ENCODE results near the gene ZNF837. TPM values are rescaled to one million over a fixed set of nuclear protein-coding genes. Genes with fewer than 3 reads are reported as not detected.
A peak's percentile ranks its signal among the peaks of the same experiment; 100 is the strongest.
"Not testable (repeated sequence)": the region's sequence is repeated elsewhere in the genome, so short reads cannot be mapped to it uniquely, and the experiment has no call there.

Gene ZNF837
- total and polyA plus RNA-seq, 4 donors, result 1.7 to 3.2 (median 2.7) TPM

- no peak for ATAC-seq (ENCODE audit: insufficient read depth, low FRiP score)
- Histone ChIP-seq H3K27ac (ENCODE audit: low read depth in 1 of 2, low read length in 1 of 2) (no peak overlapping the region), H3K27me3 (ENCODE audit: control insufficient read depth in 3 of 3, insufficient read depth in 3 of 3, low read length in 2 of 3) (no peaks in the 10 kb centered on the region), H3K9me3 (ENCODE audit: control insufficient read depth in 4 of 4, insufficient read depth in 3 of 4, low read length in 3 of 4) (no peaks in the 10 kb centered on the region), H3K4me3 (no peak overlapping the region), H3K36me3 (ENCODE audit: control insufficient read depth in 4 of 4, insufficient read depth in 4 of 4, low read length in 4 of 4) (no peaks in the 10 kb centered on the region), H3K4me1 (ENCODE audit: control insufficient read depth in 5 of 5, insufficient read depth in 5 of 5, low read length in 5 of 5) (peaks cover 0 to 20% (median 8%) of the 10 kb centered on the region in 5 donors), H3K9ac (ENCODE audit: insufficient read depth in 1 of 2, low read length in 2 of 2) (no peak overlapping the region)
- TF ChIP-seq CTCF (IDR thresholded peaks at IDR 0.05; ENCODE audit: control extremely low read depth, extremely low read depth), result no peak
- 94% methylated on average over 6 of the region's 6 CpGs for WGBS, 2 donors
- no peak for DNase-seq
Observed at GRCh38 chr19:58379246-58379645, 1.6 kb downstream of the ZNF837 start.

DNA sequence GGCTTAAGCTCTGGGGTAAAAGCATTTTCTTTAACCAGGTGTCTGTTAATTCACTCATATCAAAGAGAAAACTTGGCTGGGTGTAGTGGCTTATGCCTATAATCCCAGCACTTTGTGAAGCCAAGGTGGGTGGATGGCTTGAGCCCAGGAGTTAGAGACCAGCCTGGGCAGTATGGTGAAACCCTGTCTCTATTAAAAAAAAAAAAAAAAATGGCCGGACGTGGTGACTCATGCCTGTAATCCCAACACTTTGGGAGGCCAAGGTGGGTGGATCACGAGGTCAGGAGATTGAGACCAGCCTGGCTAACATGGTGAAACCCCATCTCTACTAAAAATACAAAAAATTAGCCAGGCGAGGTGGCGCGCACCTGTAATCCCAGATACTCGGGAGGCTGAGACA, 4.1 kb downstream of the ZNF837 start:
- not testable (repeated sequence) for ATAC-seq (ENCODE audit: insufficient read depth, low FRiP score); DNase-seq; H3K27ac ChIP-seq (ENCODE audit: low read depth in 1 of 2, low read length in 1 of 2); H3K27me3 ChIP-seq (ENCODE audit: control insufficient read depth in 3 of 3, insufficient read depth in 3 of 3, low read length in 2 of 3); H3K9ac ChIP-seq (ENCODE audit: insufficient read depth in 1 of 2, low read length in 2 of 2); H3K36me3 ChIP-seq (ENCODE audit: control insufficient read depth in 4 of 4, insufficient read depth in 4 of 4, low read length in 4 of 4); H3K4me3 ChIP-seq; H3K9me3 ChIP-seq (ENCODE audit: control insufficient read depth in 4 of 4, insufficient read depth in 3 of 4, low read length in 3 of 4)
- peaks cover 0 to 17% (median 8%) of the 10 kb centered on the region in 5 donors for H3K4me1 ChIP-seq (ENCODE audit: control insufficient read depth in 5 of 5, insufficient read depth in 5 of 5, low read length in 5 of 5)
- WGBS, 2 donors, result 86 to 88% methylated on average over 7 of the region's 7 CpGs

DNA sequence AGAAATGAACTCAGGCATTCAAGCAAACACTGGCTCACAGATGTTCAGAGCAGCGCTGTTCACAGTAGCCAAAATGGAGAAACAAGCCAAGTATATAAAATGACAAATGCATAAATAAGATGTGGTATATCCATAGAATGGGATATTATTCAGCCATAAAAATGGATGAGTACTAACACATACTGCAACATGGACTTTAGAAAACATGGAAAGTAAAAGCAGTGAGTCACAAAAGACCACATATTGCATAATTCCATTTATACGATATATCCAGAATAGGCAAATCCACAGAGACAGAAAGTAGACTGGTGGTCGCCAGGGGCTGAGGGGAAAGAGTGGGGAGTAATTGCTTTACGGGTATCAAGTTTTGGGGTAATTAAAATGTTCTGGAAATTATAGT, 6.6 kb downstream of the ZNF837 start:
- H3K4me3 ChIP-seq, result no peak overlapping the region
- H3K9ac ChIP-seq (ENCODE audit: insufficient read depth in 1 of 2, low read length in 2 of 2), result no peak overlapping the region
- no peak overlapping the region for H3K27ac ChIP-seq (ENCODE audit: low read depth in 1 of 2, low read length in 1 of 2)
- no peak for TF ChIP-seq CTCF (IDR thresholded peaks at IDR 0.05; ENCODE audit: control extremely low read depth, extremely low read depth)
- WGBS, 2 donors, result 73 to 81% methylated on average over 4 of the region's 4 CpGs
- peaks cover 0 to 7% (median 0%) of the 10 kb centered on the region in 5 donors for H3K4me1 ChIP-seq (ENCODE audit: control insufficient read depth in 5 of 5, insufficient read depth in 5 of 5, low read length in 5 of 5)
- H3K27me3 ChIP-seq (ENCODE audit: control insufficient read depth in 3 of 3, insufficient read depth in 3 of 3, low read length in 2 of 3), result no peaks in the 10 kb centered on the region
- H3K9me3 ChIP-seq (ENCODE audit: control insufficient read depth in 4 of 4, insufficient read depth in 3 of 4, low read length in 3 of 4), result peaks cover 0 to 2% (median 0%) of the 10 kb centered on the region in 4 donors
- peaks cover 0 to 3% (median 0%) of the 10 kb centered on the region in 4 donors for H3K36me3 ChIP-seq (ENCODE audit: control insufficient read depth in 4 of 4, insufficient read depth in 4 of 4, low read length in 4 of 4)
- no peak for ATAC-seq (ENCODE audit: insufficient read depth, low FRiP score)
- DNase-seq, result no peak

DNA sequence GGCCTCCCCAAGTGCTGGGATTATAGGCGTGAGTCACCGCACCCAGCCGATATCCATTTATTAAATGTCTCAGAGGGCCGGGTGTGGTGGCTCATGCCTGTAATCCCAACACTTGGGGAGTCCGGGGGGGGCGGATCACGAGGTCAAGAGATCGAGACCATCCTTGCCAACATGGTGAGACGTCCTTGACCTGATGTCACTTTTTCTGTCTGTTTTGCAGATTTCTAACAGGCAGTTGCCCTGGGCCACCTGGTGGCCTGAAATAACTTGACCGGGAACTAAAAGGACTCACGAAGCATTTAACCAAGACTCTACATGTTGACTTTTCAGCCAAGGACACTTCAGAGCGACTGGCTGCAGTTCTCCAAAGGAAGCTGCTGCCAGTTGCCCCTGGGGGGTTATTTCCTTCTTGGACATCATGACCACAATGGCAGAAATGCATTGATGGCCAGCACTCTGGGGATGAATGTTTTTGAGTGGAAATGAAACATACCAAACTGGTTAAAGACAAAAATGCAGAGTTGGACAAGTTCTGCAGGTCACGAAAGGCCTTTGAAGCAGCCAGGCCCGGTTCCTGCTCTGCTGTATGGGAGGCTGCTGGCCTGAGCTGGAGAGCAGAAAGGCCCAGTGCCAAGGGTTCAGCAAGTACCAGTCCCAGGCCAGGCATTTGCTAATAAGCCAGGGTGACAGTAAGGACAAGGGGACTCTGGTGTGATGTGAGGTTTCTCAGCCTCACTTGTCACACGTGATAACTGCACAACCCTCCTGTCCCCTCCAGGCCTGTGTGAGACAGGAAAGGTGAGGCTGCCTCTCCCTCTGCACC, 8.3 kb downstream of the ZNF837 start:
- Histone ChIP-seq H3K27me3 (ENCODE audit: control insufficient read depth in 3 of 3, insufficient read depth in 3 of 3, low read length in 2 of 3) (no peaks in the 10 kb centered on the region), H3K9me3 (ENCODE audit: control insufficient read depth in 4 of 4, insufficient read depth in 3 of 4, low read length in 3 of 4) (peaks cover 0 to 2% (median 0%) of the 10 kb centered on the region in 4 donors), H3K27ac (ENCODE audit: low read depth in 1 of 2, low read length in 1 of 2) (peak overlapping the region in 1 of 2 donors; percentile 2), H3K36me3 (ENCODE audit: control insufficient read depth in 4 of 4, insufficient read depth in 4 of 4, low read length in 4 of 4) (peaks cover 0 to 5% (median 0%) of the 10 kb centered on the region in 4 donors), H3K4me3 (no peak overlapping the region), H3K9ac (ENCODE audit: insufficient read depth in 1 of 2, low read length in 2 of 2) (no peak overlapping the region), H3K4me1 (ENCODE audit: control insufficient read depth in 5 of 5, insufficient read depth in 5 of 5, low read length in 5 of 5) (peaks cover 0 to 7% (median 0%) of the 10 kb centered on the region in 5 donors)
- TF ChIP-seq CTCF (IDR thresholded peaks at IDR 0.05; ENCODE audit: control extremely low read depth, extremely low read depth), result no peak
- no peak for DNase-seq
- peak; percentile 65 for ATAC-seq (ENCODE audit: insufficient read depth, low FRiP score)
- 59 to 78% methylated on average over 15 of the region's 15 CpGs for WGBS, 2 donors
